ENCODE data around the gene RYR3. TPM values are rescaled to one million over a fixed set of nuclear protein-coding genes. Genes with fewer than 3 reads are reported as not detected.

The RYR3 gene
- total and polyA plus RNA-seq, 4 donors, result 13.0 to 33.6 (median 20.0) TPM

DNA sequence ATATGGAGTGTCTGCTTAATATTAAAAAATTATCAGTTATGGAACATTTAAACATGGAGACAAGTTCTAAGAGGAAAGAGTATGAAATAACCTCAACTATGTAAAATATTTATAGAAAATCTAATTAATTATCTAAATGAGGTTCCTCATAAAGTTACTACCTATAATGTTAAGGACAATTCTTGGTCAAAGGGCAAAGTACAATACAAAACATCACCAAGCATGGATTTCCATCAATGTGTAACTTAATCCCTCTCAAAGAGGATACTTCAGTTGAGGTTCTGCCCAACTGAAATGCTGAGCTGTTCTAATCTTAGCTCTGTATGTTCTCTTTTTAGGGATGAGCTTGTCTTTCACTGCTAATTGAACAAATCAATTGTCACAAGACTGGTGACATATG, 601.6 kb downstream of the RYR3 start:
- Histone ChIP-seq H3K9me3 (ENCODE audit: control insufficient read depth, insufficient read depth, low read length) (no peaks in the 10 kb centered on the region), H3K27ac (ENCODE audit: low read depth, low read length) (no peak overlapping the region), H3K4me1 (ENCODE audit: control insufficient read depth, insufficient read depth, low read length) (no peaks in the 10 kb centered on the region), H3K27me3 (ENCODE audit: control insufficient read depth, insufficient read depth, low read length) (no peaks in the 10 kb centered on the region), H3K4me3 (ENCODE audit: low read depth, low read length) (no peak overlapping the region), H3K36me3 (ENCODE audit: control insufficient read depth, insufficient read depth, low read length) (no peaks in the 10 kb centered on the region)
- DNase-seq (ENCODE audit: low read depth in 4 of 6, low spot score in 6 of 6), result no peak

DNA sequence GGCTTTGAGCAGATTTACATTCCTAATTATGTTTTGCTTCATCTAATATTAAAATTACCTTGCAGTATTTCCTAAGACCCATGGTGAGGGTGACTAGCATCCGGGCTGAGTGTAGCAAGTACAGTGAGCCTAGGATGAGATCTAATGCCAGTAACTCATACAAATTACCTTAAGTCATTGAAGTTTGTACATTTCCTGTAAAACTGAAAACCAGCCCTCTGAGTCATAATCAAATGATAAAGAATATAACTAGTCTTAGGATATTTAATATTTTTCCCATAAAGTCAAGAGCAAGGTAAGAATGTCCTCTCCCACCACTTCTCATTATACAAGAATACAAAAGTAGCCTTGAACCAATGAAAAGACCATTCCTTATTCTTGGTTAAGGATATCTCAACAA, 602.7 kb downstream of the RYR3 start:
- H3K4me3 ChIP-seq (ENCODE audit: low read depth, low read length), result no peak overlapping the region
- no peaks in the 10 kb centered on the region for H3K4me1 ChIP-seq (ENCODE audit: control insufficient read depth, insufficient read depth, low read length)
- no CpG with 5 or more reads among the region's 1 CpG for WGBS (ENCODE audit: insufficient coverage)
- H3K27me3 ChIP-seq (ENCODE audit: control insufficient read depth, insufficient read depth, low read length), result no peaks in the 10 kb centered on the region
- no peaks in the 10 kb centered on the region for H3K9me3 ChIP-seq (ENCODE audit: control insufficient read depth, insufficient read depth, low read length)
- H3K27ac ChIP-seq (ENCODE audit: low read depth, low read length), result no peak overlapping the region
- peak in 1 of 6 donors; percentile 67 for DNase-seq (ENCODE audit: low read depth in 4 of 6, low spot score in 6 of 6)
- H3K36me3 ChIP-seq (ENCODE audit: control insufficient read depth, insufficient read depth, low read length), result no peaks in the 10 kb centered on the region

Small RNAs within 50 kb of the gene (small RNA-seq; reads per million reads assigned to genes)
- not detected for gene RF00019 (ENCODE audit: low replicate concordance)

Other genes starting within 250 kb of the RYR3 start
- 1 to 10 TPM; 4.5 to 5.7 TPM for gene FMN1, start 116.3 kb upstream of the RYR3 start, total RNA-seq
- 1 to 10 TPM in 1 of 2 donors, under 1 TPM in 1; 1.00 to 1.1 TPM for gene FMN1, start 116.3 kb upstream of the RYR3 start, polyA plus RNA-seq (ENCODE audit: insufficient read length in 2 of 2)